ENCODE results near the gene ZNF431.

The ZNF431 gene

GRCh38 chr19:21141787-21142464 lies at the start of gene ZNF431:
TSS of gene ZNF431 (plus strand) at chr19:21142040. CDS start at chr19:21142184, 144 bp downstream.
- TF ChIP-seq CTCF (IDR thresholded peaks at IDR 0.05; ENCODE audit: insufficient read depth, low read depth, low read length, missing control alignments) = no peak
- peak within 1 kb of the TSS; percentile 56 for H3K4me3 ChIP-seq (ENCODE audit: low read depth, low read length)
- peak; percentile 96 for DNase-seq (ENCODE audit: low read depth)

GRCh38 chr19:21092109-21092508 lies 49.7 kb upstream of the ZNF431 start:
- no peak for DNase-seq (ENCODE audit: low read depth)
- TF ChIP-seq CTCF (IDR thresholded peaks at IDR 0.05; ENCODE audit: insufficient read depth, low read depth, low read length, missing control alignments) = no peak
- no peak overlapping the region for H3K4me3 ChIP-seq (ENCODE audit: low read depth, low read length)

- no peak overlapping the region for H3K4me3 ChIP-seq (ENCODE audit: low read depth, low read length)
- DNase-seq (ENCODE audit: low read depth) = no peak
- TF ChIP-seq CTCF (IDR thresholded peaks at IDR 0.05; ENCODE audit: insufficient read depth, low read depth, low read length, missing control alignments) = no peak
These were observed 47.4 kb upstream of the ZNF431 start for GRCh38 chr19:21094347-21095025.

- no peak overlapping the region for H3K4me3 ChIP-seq (ENCODE audit: low read depth, low read length)
- no peak for TF ChIP-seq CTCF (IDR thresholded peaks at IDR 0.05; ENCODE audit: insufficient read depth, low read depth, low read length, missing control alignments)
- DNase-seq (ENCODE audit: low read depth) = no peak
These were observed 43.5 kb upstream of the ZNF431 start for GRCh38 chr19:21098291-21098690.

GRCh38 chr19:21101521-21102242 lies 40.2 kb upstream of the ZNF431 start:
- DNase-seq (ENCODE audit: low read depth) = no peak
- H3K4me3 ChIP-seq (ENCODE audit: low read depth, low read length) = no peak overlapping the region
- TF ChIP-seq CTCF (IDR thresholded peaks at IDR 0.05; ENCODE audit: insufficient read depth, low read depth, low read length, missing control alignments) = no peak

GRCh38 chr19:21109116-21109515 lies 32.7 kb upstream of the ZNF431 start:
- H3K4me3 ChIP-seq (ENCODE audit: low read depth, low read length) = no peak overlapping the region
- no peak for DNase-seq (ENCODE audit: low read depth)
- TF ChIP-seq CTCF (IDR thresholded peaks at IDR 0.05; ENCODE audit: insufficient read depth, low read depth, low read length, missing control alignments) = no peak

All from GM12865 (cell line).